ENCODE data around the gene POLR3G.

The POLR3G gene

GRCh38 chr5:90474235-90475107 lies at the start of gene POLR3G, which contains the start of gene MBLAC2:
Gene POLR3G, plus strand, starts transcription at chr5:90474864. Its CDS starts 10,704 bp downstream, at chr5:90485568.
Gene MBLAC2, minus strand, starts transcription at chr5:90474771. Its CDS starts 479 bp downstream, at chr5:90474292.
- peak; percentile 91 for DNase-seq

- peak; percentile 14 for DNase-seq
Observed at GRCh38 chr5:90434116-90434714, 40.4 kb upstream of the POLR3G start.

DNA sequence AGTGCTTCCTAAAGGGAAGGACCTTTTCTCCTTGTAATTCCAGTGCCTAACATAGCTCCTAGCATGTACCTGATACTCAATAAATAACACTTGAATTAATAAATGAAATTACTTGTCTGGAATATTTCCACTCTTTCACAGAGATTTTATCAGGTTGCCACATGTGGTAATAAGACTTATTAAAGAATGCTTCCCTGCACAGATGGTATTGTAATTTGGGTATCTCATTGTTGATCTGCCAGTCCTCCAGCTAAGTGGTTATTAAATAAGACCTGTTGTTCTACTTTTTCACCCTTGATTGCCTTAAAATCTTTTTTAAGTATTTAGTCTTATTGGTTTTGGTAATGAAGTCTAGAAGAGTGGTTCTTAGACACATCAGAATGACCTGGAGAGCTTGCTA lies 37.0 kb upstream of the POLR3G start:
- DNase-seq = no peak

DNA sequence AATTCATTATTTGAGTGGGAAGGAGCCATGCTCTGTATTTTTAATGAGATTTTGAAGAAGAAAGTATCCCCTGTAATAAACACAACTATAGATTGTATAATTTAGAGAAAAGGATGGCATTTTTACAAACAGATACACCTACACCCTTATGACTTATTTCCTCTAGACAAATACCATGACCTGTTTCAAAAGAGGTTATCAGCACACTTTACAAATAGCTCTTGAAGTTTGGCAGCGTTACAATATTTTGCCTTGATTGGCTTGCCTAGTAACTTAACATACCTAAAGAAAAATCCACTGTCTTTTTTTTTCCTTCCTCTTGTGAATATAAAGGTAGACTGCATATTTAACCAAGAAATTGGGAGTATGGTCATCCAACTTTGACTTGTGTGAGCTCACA lies 36.6 kb upstream of the POLR3G start:
- DNase-seq = no peak

GRCh38 chr5:90440644-90441043 lies 34.0 kb upstream of the POLR3G start:
- DNase-seq = no peak

DNA sequence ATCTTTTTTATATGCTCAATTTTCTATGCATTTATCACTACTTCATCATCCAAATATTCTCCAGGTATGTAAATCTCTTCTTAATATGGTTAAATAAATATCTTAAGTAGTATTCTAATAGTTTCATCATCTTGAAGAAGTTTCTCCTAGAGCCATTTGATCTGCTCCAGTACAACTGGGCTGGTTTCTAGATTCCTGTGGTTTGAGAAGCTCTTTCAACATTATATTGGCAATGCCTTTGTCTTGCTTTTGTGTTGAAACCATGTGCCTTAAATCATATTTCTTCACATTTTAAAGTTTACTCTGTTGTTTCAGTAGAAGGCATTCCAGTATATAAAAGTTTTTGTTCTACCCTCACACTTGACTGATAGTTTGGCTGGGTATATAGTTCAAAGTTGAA lies 27.7 kb upstream of the POLR3G start:
- no peak for DNase-seq

- no peak for DNase-seq
Observed at GRCh38 chr5:90461288-90461687, 13.4 kb upstream of the POLR3G start.

DNA sequence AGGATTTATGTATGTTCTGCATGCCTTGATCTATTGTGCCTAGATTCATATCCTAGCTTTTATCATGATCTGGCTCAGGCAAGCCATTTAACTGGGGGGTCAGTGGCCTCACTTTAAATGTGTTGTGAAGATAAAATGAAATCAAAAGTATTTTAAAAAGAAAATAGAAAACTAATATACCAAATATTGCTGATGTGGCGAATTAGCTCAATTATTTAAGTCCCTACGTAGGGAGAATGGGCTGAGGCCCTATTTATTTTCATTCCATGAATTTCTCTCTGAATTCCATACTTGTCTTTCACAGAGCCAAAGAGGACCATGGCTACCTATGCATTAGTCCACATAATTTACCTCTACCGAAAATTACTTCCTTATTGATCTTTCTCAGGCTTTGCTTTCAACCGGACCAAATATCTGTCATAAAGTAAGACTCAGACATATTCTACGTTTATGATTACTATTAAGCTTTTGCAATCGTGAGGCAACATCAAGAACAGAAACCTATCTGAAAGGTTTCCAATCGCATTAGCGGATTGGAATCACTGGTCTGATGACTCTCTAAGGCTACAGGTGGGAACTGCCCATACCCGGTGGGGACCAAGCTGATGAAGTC lies 1.8 kb upstream of the POLR3G start:
- DNase-seq = no peak

DNA sequence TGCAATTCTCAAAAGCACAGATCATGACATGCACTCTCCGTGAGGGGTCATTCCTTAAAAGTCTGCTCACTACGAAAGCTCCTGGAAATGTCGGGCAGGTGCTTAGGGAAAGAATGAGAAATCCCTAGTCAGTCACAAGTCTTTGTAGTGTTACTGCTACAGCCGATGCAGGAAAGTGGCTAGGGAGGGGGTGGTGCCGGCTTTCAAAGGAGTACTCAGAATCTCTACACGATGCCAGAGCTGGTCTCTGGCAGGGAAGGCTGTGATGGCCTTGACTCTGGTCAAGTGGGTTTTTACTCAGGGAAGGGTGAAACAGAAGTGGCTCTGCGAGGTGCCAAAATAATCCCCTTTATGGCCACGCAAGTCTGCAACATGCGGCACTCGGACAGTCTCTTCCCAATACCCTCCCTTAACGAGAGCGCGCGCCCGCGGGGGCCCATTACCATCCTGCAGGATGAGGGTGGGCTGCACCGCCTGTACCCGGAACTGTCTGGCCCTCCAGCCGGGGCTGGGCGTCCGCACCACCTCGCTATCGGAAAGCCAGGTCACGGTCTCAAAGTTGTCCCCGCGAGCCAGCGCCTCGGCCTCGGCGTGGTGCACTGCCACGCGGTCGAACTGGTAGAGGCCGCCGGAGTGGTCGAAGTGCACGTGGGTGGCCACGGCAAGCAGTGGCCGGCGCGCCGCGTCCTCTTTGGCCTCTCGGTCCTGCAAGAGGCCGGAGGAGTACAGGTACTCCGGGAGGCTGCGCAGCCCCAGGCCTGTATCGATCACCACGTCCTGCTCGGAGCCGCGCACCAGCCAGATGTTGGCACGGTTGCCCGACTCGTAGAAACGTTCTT lies 1.0 kb upstream of the POLR3G start:
- DNase-seq = no peak

- DNase-seq = no peak
Observed at GRCh38 chr5:90475436-90475980, 844 bp downstream of the POLR3G start.

DNA sequence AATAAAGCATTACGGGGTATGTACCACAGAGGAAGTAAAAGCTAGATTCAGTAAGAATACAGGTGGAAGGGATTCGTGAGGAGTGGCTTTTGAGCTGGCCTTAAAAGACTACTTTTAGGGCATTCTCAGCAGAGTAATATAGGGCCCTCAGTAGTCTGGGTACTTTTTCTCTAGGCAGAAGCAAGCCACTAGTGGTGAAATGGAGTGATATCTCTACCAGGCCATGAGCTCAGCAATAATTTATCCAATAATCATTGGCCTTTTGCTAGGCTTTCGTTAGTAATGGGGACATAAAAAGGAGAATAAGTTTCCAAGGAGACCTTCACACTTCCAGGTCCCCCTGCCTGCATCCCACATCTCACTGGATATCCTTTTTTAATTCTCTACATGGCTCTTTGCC lies 1.7 kb downstream of the POLR3G start:
- no peak for DNase-seq

- DNase-seq = no peak
Observed at GRCh38 chr5:90477073-90477472, 2.4 kb downstream of the POLR3G start.

DNA sequence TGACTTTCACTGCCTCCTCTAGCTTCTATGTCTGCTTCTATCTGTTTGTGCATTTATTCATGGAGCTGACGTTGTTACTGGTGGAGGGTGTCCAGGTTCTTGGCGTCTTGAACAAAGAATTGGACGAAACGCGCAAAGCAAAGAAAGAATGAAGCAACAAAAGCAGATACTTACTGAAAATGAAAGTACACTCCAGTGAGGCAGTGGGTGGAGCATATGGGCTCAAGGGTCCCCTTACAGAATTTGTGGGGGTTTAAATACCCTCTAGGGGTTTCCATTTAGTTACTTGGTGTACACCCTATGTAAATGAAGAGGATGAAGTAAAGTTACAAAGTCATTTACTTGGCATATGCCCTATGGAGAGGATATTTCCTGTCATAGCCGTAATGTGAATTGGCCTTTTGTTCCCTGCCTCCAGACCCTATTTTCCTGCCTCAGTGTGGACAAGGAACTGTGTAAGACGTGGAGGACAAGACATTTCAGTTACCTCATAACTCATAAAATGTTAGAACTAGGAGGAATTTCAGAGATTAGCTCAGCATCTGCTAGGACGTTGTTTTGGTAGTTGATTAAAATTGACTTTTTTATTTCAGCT lies 3.1 kb downstream of the POLR3G start:
- no peak for DNase-seq

GRCh38 chr5:90479611-90480385 lies 5.1 kb downstream of the POLR3G start:
- DNase-seq = no peak

GRCh38 chr5:90480699-90481098 lies 6.0 kb downstream of the POLR3G start:
- DNase-seq = no peak

DNA sequence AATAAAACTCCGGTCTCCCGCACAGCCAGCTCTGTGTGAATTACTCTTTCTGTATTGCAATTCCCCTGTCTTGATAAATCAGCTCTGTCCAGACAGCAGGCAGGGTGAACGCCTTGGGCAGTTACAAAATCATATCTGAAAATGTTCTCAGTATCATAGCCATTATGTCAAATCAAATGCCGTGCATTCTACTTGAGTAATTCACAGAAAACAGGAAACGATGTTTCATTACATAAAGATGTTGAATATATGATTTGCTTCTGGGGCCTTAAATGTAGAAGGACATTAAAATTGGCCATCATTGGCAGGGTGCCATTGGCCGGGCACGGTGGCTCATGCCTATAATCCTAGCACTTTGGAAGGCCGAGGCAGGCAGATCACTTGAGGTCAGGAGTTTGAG lies 8.5 kb downstream of the POLR3G start:
- no peak for DNase-seq

DNA sequence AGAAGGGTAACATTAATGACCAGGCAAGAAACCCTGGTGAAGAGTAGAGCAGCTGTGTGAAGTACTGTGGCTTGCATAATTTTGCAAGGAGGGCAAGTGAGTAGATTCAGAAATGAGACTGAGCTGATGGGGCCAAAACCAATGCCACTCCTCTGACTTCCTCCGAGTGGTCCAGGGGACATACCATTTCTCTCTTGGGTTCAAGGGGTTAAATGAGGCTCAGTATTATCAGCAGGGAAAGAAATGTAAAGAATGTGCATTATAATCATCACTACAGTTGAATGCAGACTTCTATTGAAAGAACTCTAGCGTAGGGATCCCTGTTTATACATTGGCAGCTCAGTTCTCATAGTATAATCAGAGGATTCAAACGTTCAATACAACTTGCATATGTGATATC lies 9.9 kb downstream of the POLR3G start:
- DNase-seq = no peak

GRCh38 chr5:90488791-90489190 lies 14.1 kb downstream of the POLR3G start:
- DNase-seq = no peak

DNA sequence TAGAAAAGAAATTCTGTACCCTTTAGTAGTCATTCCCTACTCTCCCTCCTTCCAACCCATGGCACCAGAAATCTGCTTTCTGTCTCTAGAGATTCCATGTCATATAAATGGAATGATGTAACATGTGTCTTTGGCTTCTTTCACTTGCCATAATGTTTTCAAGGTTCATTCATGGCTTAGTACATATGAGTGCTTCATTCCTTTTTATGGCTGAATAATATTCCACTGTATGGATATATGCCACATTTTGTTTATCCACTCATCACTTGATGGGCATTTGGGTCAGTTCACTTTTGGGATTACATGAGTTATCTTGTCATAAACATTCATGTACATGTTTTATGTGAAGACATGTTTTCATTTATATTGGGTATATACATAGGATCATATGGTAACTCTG lies 19.4 kb downstream of the POLR3G start:
- DNase-seq = no peak

GRCh38 chr5:90495146-90495545 lies 20.5 kb downstream of the POLR3G start:
- no peak for DNase-seq

GRCh38 chr5:90503596-90503995 lies 28.9 kb downstream of the POLR3G start:
- no peak for DNase-seq

DNA sequence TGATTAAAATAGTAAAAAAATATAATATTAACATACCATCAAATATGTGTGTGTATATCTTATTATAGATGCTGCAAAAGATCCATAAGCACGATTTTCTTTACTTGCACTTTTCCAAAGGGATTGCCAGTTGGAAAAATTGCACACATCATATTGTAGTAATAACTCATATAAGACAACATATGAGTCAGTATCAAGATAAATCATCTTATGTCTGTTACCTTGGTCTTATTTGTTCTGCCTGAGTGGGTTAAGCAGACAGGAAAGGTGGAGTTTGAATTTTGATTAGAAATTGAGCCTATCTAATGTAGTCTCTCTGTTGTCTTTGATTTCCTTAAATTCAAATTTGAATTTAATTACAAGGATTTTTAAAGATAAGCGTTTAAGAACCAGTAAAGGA lies 30.1 kb downstream of the POLR3G start:
- DNase-seq = no peak

Data from CD4-positive, alpha-beta T cell treated with Interferon gamma for 1 hour (primary cell).